Ovary (tissue), 9 donors: ENCODE results near the gene SIGLEC11. TPM values are rescaled to one million over a fixed set of nuclear protein-coding genes. Genes with fewer than 3 reads are reported as not detected.

Experiments
- DNase-seq, 5 donors: peaks; one replicate each; pipeline ENCODE4 v3.0.0-alpha.2; 2019 to 2020
- H3K27ac ChIP-seq, 2 donors: fragments of 200-600 bp; one replicate each; pipeline versions ENCODE4 v1.5.1 to v1.8.0; 2019 to 2022
- H3K27me3 ChIP-seq: fragments of 200-600 bp; one replicate; pipeline ENCODE4 v1.8.0; 2022
- H3K36me3 ChIP-seq: fragments of 200-600 bp; sonication (generic); one replicate; pipeline ENCODE4 v1.5.1; 2019
- H3K4me1 ChIP-seq: one replicate; pipeline ENCODE4 v1.8.1; 2013; ENCODE audit warnings: mild to moderate bottlenecking, moderate library complexity; ENCODE audit not compliant: insufficient read depth
- H3K4me3 ChIP-seq: fragments of 200-600 bp; sonication (generic); one replicate; pipeline ENCODE4 v1.5.1; 2017
- H3K9me3 ChIP-seq, 2 donors: fragments of 200-600 bp in 1 of 2; sonication (generic) in 1 of 2; one replicate each; pipeline versions ENCODE4 v1.5.1 to v1.8.1; 2013 to 2019; ENCODE audit warnings: mild to moderate bottlenecking in 1 of 2, moderate library complexity in 1 of 2
- EP300 ChIP-seq: sonication (generic); formaldehyde crosslinking; IDR thresholded peaks from one replicate; pipeline ENCODE4 v1.6.1; 2017; ENCODE audit warnings: antibody characterized with exemption
- POLR2A ChIP-seq: fragments of 450-650 bp; IDR thresholded peaks from one replicate; pipeline ENCODE4 v1.6.1; 2017; ENCODE audit warnings: antibody characterized with exemption, mild to moderate bottlenecking, moderate library complexity
- WGBS, 3 donors: extraction: QIAGEN DNeasy Blood & Tissue Kit in 1 of 3; methylation state at CpG; one replicate each; pipeline versions ENCODE4 v1.1.5 to v1.1.7; 2013 to 2017; 5-methylcytosine and 5-hydroxymethylcytosine counted together
- intact Hi-C, 4 donors: fragments of 100-400 bp; cut with DNase I; formaldehyde crosslinking; loops; one replicate each; pipeline versions ENCODE4 v1.11.0 to v1.15.1; 2022 to 2023
- polyA plus RNA-seq, 2 donors: library from polyadenylated mRNA; stranded (reverse); fragments of 200-250 nt in 1 of 2; fragments of 350-450 nt in 1 of 2; fragmentation: Illumina TruSeq in 1 of 2; extraction: RNeasy Lipid Tissue Mini Kit (QIAGEN cat#74804) in 1 of 2; gene quantifications; one replicate each; pipeline ENCODE4 v1.2.3, GENCODE V29; 2013 to 2014
- total RNA-seq, 7 donors: library from RNA; depleted of rRNA in 2 of 7; stranded (reverse); fragments of >200 nt in 2 of 7; fragmentation: NEBNext Ultra II Directional in 3 of 7; extraction: Animal tissue kit (Norgen Biotek cat#: 25700) in 3 of 7; gene quantifications; one replicate each; pipeline versions ENCODE4 v1.1.0 to v1.2.4, GENCODE V29; 2016 to 2023
- TF ChIP-seq, protein P1 (sequence below), 3 donors: fragments of 450-650 bp in 2 of 3; fragments of 200-600 bp in 1 of 3; IDR thresholded peaks; one replicate each; pipeline versions ENCODE4 v1.5.1 to v1.8.0; 2016 to 2022; ENCODE audit warnings: antibody characterized with exemption in 3 of 3, mild to moderate bottlenecking in 1 of 3
- donor health status: DM: no; HTN: no; CAD: no; lungs with moderate emphysema.
- donor health status: DM: no; HTN: no; CAD: no.
- donor health status: Bipolar disorder and iron deficiency.
- donor health status: DM: yes; HTN: yes; CAD: no.
- donor health status: DM: no; HTN: no; CAD: no.
- donor health status: DM: yes; HTN: yes; CAD: no.

SIGLEC11 gene
- total and polyA plus RNA-seq, 9 donors = 43.3 to 117 (median 77.6) TPM

DNA sequence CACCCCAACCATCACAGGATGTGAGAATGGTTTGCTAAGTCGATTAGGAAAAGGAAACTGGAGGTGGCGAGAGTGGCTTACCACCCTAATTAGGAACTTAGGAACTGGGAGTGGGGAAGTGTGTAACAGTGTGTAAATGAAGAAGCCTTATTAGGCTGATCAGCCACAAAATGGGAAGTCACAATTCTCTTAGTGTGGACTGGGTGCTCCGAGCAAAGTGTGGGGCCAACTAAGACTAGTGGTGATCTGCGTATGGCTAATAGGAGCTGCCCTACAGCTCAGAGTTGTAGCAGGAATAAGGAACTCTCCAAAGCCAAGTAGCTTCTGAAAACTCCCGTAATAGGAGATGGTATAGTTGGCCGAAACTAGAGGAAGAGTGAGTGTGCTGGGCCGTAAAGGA is 7.6 kb downstream of the SIGLEC11 start:
- no peak for DNase-seq
- intact Hi-C loops = no loop called here
- Histone ChIP-seq H3K9me3 (no peaks in the 10 kb centered on the region), H3K4me3 (no peak overlapping the region), H3K27ac (peak overlapping the region; percentile 41 to 86), H3K4me1 (peaks cover 40% of the 10 kb centered on the region), H3K27me3 (no peaks in the 10 kb centered on the region), H3K36me3 (no peaks in the 10 kb centered on the region)
- 17 to 30% (median 23%) methylated on average over 7 of the region's 7 CpGs for WGBS, 3 donors
- no peak for TF ChIP-seq POLR2A
- TF ChIP-seq, protein P1, sequence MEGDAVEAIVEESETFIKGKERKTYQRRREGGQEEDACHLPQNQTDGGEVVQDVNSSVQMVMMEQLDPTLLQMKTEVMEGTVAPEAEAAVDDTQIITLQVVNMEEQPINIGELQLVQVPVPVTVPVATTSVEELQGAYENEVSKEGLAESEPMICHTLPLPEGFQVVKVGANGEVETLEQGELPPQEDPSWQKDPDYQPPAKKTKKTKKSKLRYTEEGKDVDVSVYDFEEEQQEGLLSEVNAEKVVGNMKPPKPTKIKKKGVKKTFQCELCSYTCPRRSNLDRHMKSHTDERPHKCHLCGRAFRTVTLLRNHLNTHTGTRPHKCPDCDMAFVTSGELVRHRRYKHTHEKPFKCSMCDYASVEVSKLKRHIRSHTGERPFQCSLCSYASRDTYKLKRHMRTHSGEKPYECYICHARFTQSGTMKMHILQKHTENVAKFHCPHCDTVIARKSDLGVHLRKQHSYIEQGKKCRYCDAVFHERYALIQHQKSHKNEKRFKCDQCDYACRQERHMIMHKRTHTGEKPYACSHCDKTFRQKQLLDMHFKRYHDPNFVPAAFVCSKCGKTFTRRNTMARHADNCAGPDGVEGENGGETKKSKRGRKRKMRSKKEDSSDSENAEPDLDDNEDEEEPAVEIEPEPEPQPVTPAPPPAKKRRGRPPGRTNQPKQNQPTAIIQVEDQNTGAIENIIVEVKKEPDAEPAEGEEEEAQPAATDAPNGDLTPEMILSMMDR (IDR thresholded peaks at IDR 0.05) = no peak
- no peak for TF ChIP-seq EP300

DNA sequence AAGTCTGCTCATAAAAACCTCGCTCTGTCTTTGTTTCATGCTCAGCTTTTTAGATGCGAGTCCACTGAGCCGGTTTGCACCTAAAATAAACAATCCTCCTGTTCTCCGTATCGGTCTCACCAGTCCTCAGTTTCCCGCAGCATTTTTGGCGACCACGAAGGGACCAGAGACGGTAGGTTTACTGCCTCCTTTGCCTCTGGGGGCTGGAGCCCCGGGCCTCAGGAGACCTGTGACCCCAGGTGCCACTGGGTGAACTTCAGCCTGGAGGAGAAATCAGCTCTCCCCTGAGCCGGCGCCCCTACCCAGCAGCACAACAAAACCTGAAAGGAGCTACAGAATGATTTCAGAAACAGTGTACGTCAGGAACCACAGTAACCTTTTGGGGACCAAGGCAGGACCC is 8.1 kb downstream of the SIGLEC11 start:
- no peaks in the 10 kb centered on the region for H3K36me3 ChIP-seq
- peak in 1 of 5 donors; percentile 47 for DNase-seq
- no peak overlapping the region for H3K4me3 ChIP-seq
- no peaks in the 10 kb centered on the region for H3K27me3 ChIP-seq
- peaks cover 37% of the 10 kb centered on the region for H3K4me1 ChIP-seq
- no peaks in the 10 kb centered on the region for H3K9me3 ChIP-seq
- TF ChIP-seq, protein P1 (IDR thresholded peaks at IDR 0.05) = no peak
- TF ChIP-seq EP300 (no peak), POLR2A (no peak)
- WGBS, 3 donors = 5 to 15% (median 10%) methylated on average over 13 of the region's 13 CpGs
- H3K27ac ChIP-seq = peak overlapping the region; percentile 41 to 86
- intact Hi-C loops = no loop called here

- DNase-seq = peak in 2 of 5 donors; percentile 16 to 49
- H3K9me3 ChIP-seq = no peaks in the 10 kb centered on the region
- H3K36me3 ChIP-seq = no peaks in the 10 kb centered on the region
- peaks cover 37% of the 10 kb centered on the region for H3K4me1 ChIP-seq
- no peak overlapping the region for H3K4me3 ChIP-seq
- no peak for TF ChIP-seq POLR2A
- TF ChIP-seq, protein P1 (IDR thresholded peaks at IDR 0.05) = no peak
- TF ChIP-seq EP300 = no peak
- no peaks in the 10 kb centered on the region for H3K27me3 ChIP-seq
- H3K27ac ChIP-seq = peak overlapping the region; percentile 9 to 86
- intact Hi-C loops = no loop called here
Observed at GRCh38 chr19:49952479-49952836, 8.5 kb downstream of the SIGLEC11 start.

DNA sequence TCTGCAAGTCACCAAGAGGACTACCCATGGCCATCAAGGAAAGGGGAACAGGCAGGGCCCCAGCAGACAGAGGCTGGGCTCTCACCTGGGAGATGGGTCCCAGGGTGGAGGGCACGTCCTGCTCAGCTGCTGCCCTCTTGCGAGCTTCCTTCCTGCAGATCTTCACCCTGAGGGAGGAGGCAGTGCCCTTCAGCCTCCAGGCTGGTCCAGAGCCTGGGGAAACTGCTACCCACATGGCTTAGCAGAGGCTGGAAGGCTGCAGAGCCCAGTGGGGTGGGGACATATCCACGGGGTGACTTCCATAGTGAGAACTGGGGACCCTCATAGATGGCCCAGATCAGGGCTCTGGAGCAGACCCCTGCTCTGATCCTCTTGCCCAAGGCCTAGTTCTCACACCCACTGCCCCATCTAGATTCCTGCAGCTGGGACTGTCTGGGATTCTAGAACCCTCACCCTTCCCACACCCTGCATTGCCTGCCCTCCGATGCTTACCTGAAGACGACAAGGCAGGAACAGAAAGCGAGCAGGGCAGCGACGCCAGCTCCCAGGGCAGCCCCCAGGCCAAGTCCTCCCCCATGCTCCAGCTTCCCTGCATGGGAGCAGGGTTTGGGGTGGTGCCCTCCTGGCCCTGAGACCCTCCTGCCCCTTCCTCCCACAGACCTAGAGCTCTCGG is 9.0 kb downstream of the SIGLEC11 start:
- H3K36me3 ChIP-seq = no peaks in the 10 kb centered on the region
- no peaks in the 10 kb centered on the region for H3K9me3 ChIP-seq
- intact Hi-C loops = no loop called here
- H3K4me1 ChIP-seq = peaks cover 37% of the 10 kb centered on the region
- 14 to 32% (median 24%) methylated on average over 9 of the region's 9 CpGs for WGBS, 3 donors
- H3K4me3 ChIP-seq = no peak overlapping the region
- H3K27me3 ChIP-seq = no peaks in the 10 kb centered on the region
- TF ChIP-seq EP300 = no peak
- TF ChIP-seq, protein P1 (IDR thresholded peaks at IDR 0.05) = no peak
- no peak for TF ChIP-seq POLR2A
- peak overlapping the region; percentile 9 to 86 for H3K27ac ChIP-seq
- peak in 1 of 5 donors; percentile 46 for DNase-seq
